Smooth muscle cell (in vitro differentiated cells): ENCODE measurements around the gene KIR2DL4. TPM values are rescaled to one million over a fixed set of nuclear protein-coding genes. Genes with fewer than 3 reads are reported as not detected.
"Not testable (repeated sequence)": the region's sequence is repeated elsewhere in the genome, so short reads cannot be mapped to it uniquely, and the experiment has no call there.

ENCODE experiments used
- DNase-seq: peaks from one replicate; lab custom pipeline; 2025; ENCODE audit not compliant: unreplicated experiment; lab: John Stamatoyannopoulos, UW
- H2AFZ ChIP-seq: fragments of 200-600 bp; sonication (generic); 2 replicates; pipeline ENCODE4 v1.6.0; 2016; ENCODE audit warnings: antibody characterized with exemption, low read depth, mild to moderate bottlenecking
- H3F3A ChIP-seq: fragments of 200-600 bp; sonication (generic); 2 replicates; pipeline ENCODE4 v1.6.0; 2017; ENCODE audit warnings: antibody characterized with exemption, low read depth
- H3K27ac ChIP-seq: fragments of 200-600 bp; sonication (generic); 2 replicates; pipeline ENCODE4 v1.5.1; 2016; ENCODE audit warnings: low read depth, mild to moderate bottlenecking
- H3K27me3 ChIP-seq: fragments of 200-600 bp; sonication (generic); 2 replicates; pipeline ENCODE4 v1.6.1; 2016; ENCODE audit warnings: low read depth, mild to moderate bottlenecking
- H3K36me3 ChIP-seq: fragments of 200-600 bp; sonication (generic); 2 replicates; pipeline ENCODE4 v1.5.1; 2016; ENCODE audit warnings: low read depth
- H3K4me1 ChIP-seq: fragments of 200-600 bp; sonication (generic); 2 replicates; pipeline ENCODE4 v1.5.1; 2016; ENCODE audit warnings: low read depth
- H3K4me2 ChIP-seq: fragments of 200-600 bp; sonication (generic); 2 replicates; pipeline ENCODE4 v1.6.0; 2016; ENCODE audit warnings: mild to moderate bottlenecking
- H3K4me3 ChIP-seq: fragments of 200-600 bp; sonication (generic); 2 replicates; pipeline ENCODE4 v1.5.1; 2016; ENCODE audit warnings: mild to moderate bottlenecking
- H3K79me2 ChIP-seq: fragments of 200-600 bp; sonication (generic); 2 replicates; pipeline ENCODE4 v1.6.0; 2016; ENCODE audit warnings: low read depth, mild to moderate bottlenecking
- H3K9ac ChIP-seq: fragments of 200-600 bp; sonication (generic); 2 replicates; pipeline ENCODE4 v1.6.0; 2016; ENCODE audit warnings: low read depth
- H3K9me3 ChIP-seq: fragments of 200-600 bp; sonication (generic); replicated peaks from 2 replicates; pipeline ENCODE4 v1.5.1; 2016; ENCODE audit warnings: low read depth
- H4K20me1 ChIP-seq: fragments of 200-600 bp; sonication (generic); 2 replicates; pipeline ENCODE4 v1.6.0; 2016; ENCODE audit warnings: low read depth
- WGBS: methylation state at CpG from one replicate; pipeline ENCODE4 v1.1.7; 2016; ENCODE audit warnings: low lambda C conversion rate; 5-methylcytosine and 5-hydroxymethylcytosine counted together
- polyA plus RNA-seq: library from polyadenylated mRNA; unstranded; fragments of >200 nt; fragmentation: Nextera tagmentation; extraction: Ambion mirVana; gene quantifications from 2 replicates; pipeline ENCODE4 v1.2.1, GENCODE V29; 2016
- total RNA-seq: library from RNA; depleted of rRNA; stranded (reverse); fragments of >200 nt; gene quantifications from 2 replicates; pipeline ENCODE4 v1.2.3, GENCODE V29; 2014

KIR2DL4 gene
- total and polyA plus RNA-seq, 2 experiments from 2014 or later = not detected

GRCh38 chr19:54771018-54771960 lies 32.1 kb upstream of the KIR2DL4 start:
- not testable (repeated sequence) for H3K4me3 ChIP-seq, H3K79me2 ChIP-seq, DNase-seq, H3K36me3 ChIP-seq, H3K9ac ChIP-seq, H3F3A ChIP-seq, H4K20me1 ChIP-seq, H2AFZ ChIP-seq, H3K4me2 ChIP-seq, H3K4me1 ChIP-seq, H3K27me3 ChIP-seq, H3K27ac ChIP-seq
- 74% methylated on average over 14 of the region's 15 CpGs for WGBS
- H3K9me3 ChIP-seq = peaks cover 14% of the 10 kb centered on the region

GRCh38 chr19:54772666-54773065 lies 30.7 kb upstream of the KIR2DL4 start:
- H3K27me3 ChIP-seq, H3K36me3 ChIP-seq, H3K79me2 ChIP-seq, H4K20me1 ChIP-seq, H2AFZ ChIP-seq, DNase-seq, H3K4me3 ChIP-seq, H3K4me2 ChIP-seq, H3K27ac ChIP-seq, H3K4me1 ChIP-seq, H3F3A ChIP-seq, H3K9ac ChIP-seq: not testable (repeated sequence)
- WGBS = 14% methylated on average over 2 of the region's 2 CpGs
- peaks cover 14% of the 10 kb centered on the region for H3K9me3 ChIP-seq

- H3K4me1 ChIP-seq, H2AFZ ChIP-seq, H3K4me2 ChIP-seq, H3K79me2 ChIP-seq, H4K20me1 ChIP-seq, H3K4me3 ChIP-seq, H3F3A ChIP-seq, H3K27ac ChIP-seq, H3K9ac ChIP-seq, H3K36me3 ChIP-seq, DNase-seq, H3K27me3 ChIP-seq: not testable (repeated sequence)
- WGBS = 70% methylated on average over 12 of the region's 12 CpGs
- peaks cover 14% of the 10 kb centered on the region for H3K9me3 ChIP-seq
Observed at GRCh38 chr19:54775095-54775815, 28.2 kb upstream of the KIR2DL4 start.

DNA sequence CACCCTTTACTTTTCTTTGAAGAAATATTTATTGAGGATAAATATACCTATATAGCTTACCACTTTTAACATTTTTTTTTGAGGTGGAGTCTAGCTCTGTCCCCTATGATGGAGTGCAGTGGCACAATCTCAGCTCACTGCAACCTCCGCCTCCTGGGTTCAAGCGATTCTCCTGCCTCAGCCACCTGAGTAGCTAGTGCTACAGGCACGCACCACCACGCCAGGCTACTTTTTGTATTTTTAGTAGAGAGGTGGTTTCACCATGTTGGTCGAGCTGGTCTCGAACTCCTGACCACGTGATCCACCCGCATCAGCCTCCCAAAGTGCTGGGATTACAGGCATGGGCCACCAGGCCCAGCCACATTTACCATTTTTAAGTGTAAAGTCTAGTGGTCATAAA lies 27.6 kb upstream of the KIR2DL4 start:
- 66% methylated on average over 8 of the region's 8 CpGs for WGBS
- not testable (repeated sequence) for H3K4me1 ChIP-seq, H2AFZ ChIP-seq, H3K79me2 ChIP-seq, H3K4me3 ChIP-seq, H3K4me2 ChIP-seq, DNase-seq, H3K9ac ChIP-seq, H4K20me1 ChIP-seq, H3K27me3 ChIP-seq, H3K27ac ChIP-seq, H3F3A ChIP-seq, H3K36me3 ChIP-seq, H3K9me3 ChIP-seq

DNA sequence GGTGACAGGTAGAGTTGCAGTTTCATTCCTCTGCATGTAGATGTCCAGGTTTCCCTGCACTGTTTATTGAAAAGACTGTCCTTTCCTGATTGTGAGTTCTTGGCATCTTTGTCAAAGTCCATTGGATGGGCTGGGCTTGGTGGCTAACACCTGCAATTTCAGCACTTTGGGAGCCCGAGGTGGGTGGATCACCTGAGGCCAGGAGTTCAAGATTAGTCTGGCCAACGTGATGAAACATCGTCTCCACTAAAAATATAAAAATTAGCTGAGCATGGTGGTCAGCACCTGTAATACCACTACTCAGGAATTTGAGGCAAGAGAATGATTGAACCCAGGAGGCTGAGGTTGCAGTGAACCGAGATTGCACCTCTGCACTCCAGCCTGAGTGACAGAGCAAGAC lies 25.6 kb upstream of the KIR2DL4 start:
- not testable (repeated sequence) for H3K36me3 ChIP-seq, H3K79me2 ChIP-seq, H3K9me3 ChIP-seq, H3K4me3 ChIP-seq, H2AFZ ChIP-seq, H4K20me1 ChIP-seq, H3F3A ChIP-seq, H3K4me1 ChIP-seq, H3K4me2 ChIP-seq, H3K27ac ChIP-seq, H3K9ac ChIP-seq, DNase-seq, H3K27me3 ChIP-seq
- 55% methylated on average over 4 of the region's 4 CpGs for WGBS

DNA sequence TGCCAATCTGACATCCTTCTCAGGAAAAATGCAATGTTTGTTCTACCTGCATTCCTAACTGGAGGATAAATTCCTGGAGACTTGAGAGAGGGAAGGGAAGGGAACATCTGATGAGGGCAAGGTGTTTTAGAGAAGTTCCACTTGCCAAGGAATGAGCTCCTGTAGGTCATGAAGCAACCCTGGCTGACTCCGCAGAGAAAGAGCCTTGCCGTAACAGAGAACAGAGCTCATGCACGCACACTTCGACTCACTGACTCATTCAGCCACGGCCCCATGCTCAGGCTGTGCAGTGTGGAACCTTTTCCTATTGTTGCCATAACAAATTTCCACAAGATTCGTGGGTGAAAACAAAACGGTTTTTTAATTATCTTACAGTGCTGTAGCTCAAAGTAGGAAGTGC lies 24.5 kb upstream of the KIR2DL4 start:
- 66% methylated on average over 7 of the region's 7 CpGs for WGBS
- H3K4me2 ChIP-seq, H3K27me3 ChIP-seq, H3K27ac ChIP-seq, H3K9ac ChIP-seq, H3K36me3 ChIP-seq, DNase-seq, H3F3A ChIP-seq, H3K9me3 ChIP-seq, H3K79me2 ChIP-seq, H3K4me3 ChIP-seq, H4K20me1 ChIP-seq, H2AFZ ChIP-seq, H3K4me1 ChIP-seq: not testable (repeated sequence)

- H3K9me3 ChIP-seq, H3K4me3 ChIP-seq, H3F3A ChIP-seq, H3K36me3 ChIP-seq, H3K79me2 ChIP-seq, H2AFZ ChIP-seq, H3K27ac ChIP-seq, H3K27me3 ChIP-seq, H4K20me1 ChIP-seq, H3K4me2 ChIP-seq, DNase-seq, H3K9ac ChIP-seq, H3K4me1 ChIP-seq: not testable (repeated sequence)
- 67% methylated on average over 4 of the region's 4 CpGs for WGBS
Observed at GRCh38 chr19:54782916-54783315, 20.5 kb upstream of the KIR2DL4 start.

GRCh38 chr19:54786091-54786723 lies 17.2 kb upstream of the KIR2DL4 start:
- 77% methylated on average over 24 of the region's 24 CpGs for WGBS
- not testable (repeated sequence) for H3K9ac ChIP-seq, DNase-seq, H3K36me3 ChIP-seq, H4K20me1 ChIP-seq, H3K27ac ChIP-seq, H3K4me3 ChIP-seq, H3F3A ChIP-seq, H3K79me2 ChIP-seq, H3K4me2 ChIP-seq, H3K27me3 ChIP-seq, H3K4me1 ChIP-seq, H2AFZ ChIP-seq, H3K9me3 ChIP-seq
